Activated B cell treated with CpG ODN at 0.5 μM for 24 hours (primary cell): ENCODE measurements around the gene COA1. TPM values are rescaled to one million over a fixed set of nuclear protein-coding genes. Genes with fewer than 3 reads are reported as not detected.

Experiments used
- ATAC-seq: fragments of 200-7000 bp; cut with Tn5 transposase; one replicate; pipeline ENCODE4 v1.10.0; 2021; ENCODE audit warnings: low read depth, mild to moderate bottlenecking, moderate library complexity
- CTCF ChIA-PET: fragments of 350-600 bp; sonication (Branson Sonifier 250); formaldehyde crosslinking; loops from one replicate; lab custom pipeline; 2021; ENCODE audit warnings: antibody characterized with exemption; lab: Charles Lee
- POLR2A ChIA-PET: fragments of 350-600 bp; sonication (Branson Sonifier 250); formaldehyde crosslinking; loops from one replicate; lab custom pipeline; 2021; ENCODE audit warnings: antibody characterized with exemption; lab: Charles Lee
- DNase-seq: peaks from one replicate; pipeline ENCODE4 v3.0.0; 2022
- H3K27ac Mint-ChIP-seq: one replicate; pipeline ENCODE4 v1.8.0; 2020; ENCODE audit warnings: mixed read lengths
- H3K27me3 Mint-ChIP-seq: one replicate; pipeline ENCODE4 v1.8.0; 2021; ENCODE audit warnings: mixed read lengths
- H3K36me3 Mint-ChIP-seq: one replicate; pipeline ENCODE4 v1.8.0; 2021; ENCODE audit warnings: low read depth, mixed read lengths
- H3K4me1 Mint-ChIP-seq: one replicate; pipeline ENCODE4 v1.8.0; 2021; ENCODE audit warnings: mixed read lengths
- H3K4me3 Mint-ChIP-seq: one replicate; pipeline ENCODE4 v1.8.0; 2020; ENCODE audit warnings: mild to moderate bottlenecking, mixed read lengths
- H3K9me3 Mint-ChIP-seq: one replicate; pipeline ENCODE4 v1.8.0; 2020; ENCODE audit warnings: mixed read lengths
- intact Hi-C: fragments of 100-400 bp; cut with micrococcal nuclease; formaldehyde crosslinking; loops from one replicate; pipeline ENCODE4 v1.15.1; 2024
- total RNA-seq: library from RNA; stranded (reverse); gene quantifications from 2 replicates; pipeline ENCODE4 v1.2.3, GENCODE V29; 2022
- TF ChIP-seq, protein P1 (sequence below): fragments of 200-600 bp; IDR thresholded peaks from one replicate; pipeline ENCODE4 v1.8.0; 2022; ENCODE audit warnings: antibody characterized with exemption, mild to moderate bottlenecking

COA1 gene
- total RNA-seq, 1 donor from 2014 or later = 56.9 TPM

DNA sequence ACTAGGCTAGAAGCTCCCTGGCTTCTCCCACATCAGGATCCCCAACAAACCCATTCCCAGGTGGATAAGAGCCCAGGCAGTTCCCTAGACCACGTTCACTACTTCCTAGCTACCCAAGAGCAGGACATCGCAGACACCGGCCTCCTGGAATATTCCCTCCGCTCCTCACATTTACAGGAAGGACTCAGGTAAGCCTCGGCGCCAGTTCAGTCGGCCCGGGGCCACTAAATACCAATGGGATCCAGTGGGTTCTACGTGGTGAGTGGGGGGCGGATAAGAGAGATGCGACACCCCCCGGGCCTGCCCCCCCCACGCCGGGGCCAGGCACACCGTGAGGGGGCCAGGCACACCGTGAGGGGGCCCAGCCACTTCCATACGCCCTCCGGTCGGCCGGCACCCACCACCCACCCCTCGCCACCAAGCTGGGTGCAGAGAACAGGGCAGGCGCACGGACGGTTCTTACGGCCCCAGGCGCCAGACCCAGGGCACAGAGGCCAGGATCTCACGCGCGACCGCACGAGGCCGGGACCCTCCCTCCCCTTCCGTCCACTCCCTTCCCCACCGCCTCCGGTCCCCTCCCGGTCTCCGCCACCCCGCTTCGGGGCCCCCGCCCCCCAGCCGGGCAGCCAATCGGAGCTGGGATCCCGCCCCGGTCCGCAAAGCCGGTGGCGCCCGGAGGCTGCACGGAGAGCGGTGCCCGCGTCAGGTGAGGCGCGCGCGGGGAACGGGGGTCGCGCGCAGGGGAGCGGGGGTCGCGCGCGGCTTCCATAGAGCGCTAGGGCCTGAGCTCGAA lies 28.9 kb upstream of the COA1 start, which contains the start of gene BLVRA:
TSS of gene BLVRA (plus strand) at position 652 of the 793 bp plus-strand sequence. CDS start 12,479 bp downstream, outside the sequence.
- DNase-seq (peak; percentile 61), ATAC-seq (peak; percentile 83)
- POLR2A ChIA-PET = interaction anchor here (0.6 to 2.2 kb wide), 6 partner anchors 24 to 826 kb away, joined by 3 to 8 read pairs (median 4); partner anchors contain the start of genes COA1, MRPL32, PSMA2 and STK17A
- no peaks in the 10 kb centered on the region for H3K36me3 Mint-ChIP-seq
- H3K4me1 Mint-ChIP-seq = peaks cover 12% of the 10 kb centered on the region
- TF ChIP-seq, protein P1, sequence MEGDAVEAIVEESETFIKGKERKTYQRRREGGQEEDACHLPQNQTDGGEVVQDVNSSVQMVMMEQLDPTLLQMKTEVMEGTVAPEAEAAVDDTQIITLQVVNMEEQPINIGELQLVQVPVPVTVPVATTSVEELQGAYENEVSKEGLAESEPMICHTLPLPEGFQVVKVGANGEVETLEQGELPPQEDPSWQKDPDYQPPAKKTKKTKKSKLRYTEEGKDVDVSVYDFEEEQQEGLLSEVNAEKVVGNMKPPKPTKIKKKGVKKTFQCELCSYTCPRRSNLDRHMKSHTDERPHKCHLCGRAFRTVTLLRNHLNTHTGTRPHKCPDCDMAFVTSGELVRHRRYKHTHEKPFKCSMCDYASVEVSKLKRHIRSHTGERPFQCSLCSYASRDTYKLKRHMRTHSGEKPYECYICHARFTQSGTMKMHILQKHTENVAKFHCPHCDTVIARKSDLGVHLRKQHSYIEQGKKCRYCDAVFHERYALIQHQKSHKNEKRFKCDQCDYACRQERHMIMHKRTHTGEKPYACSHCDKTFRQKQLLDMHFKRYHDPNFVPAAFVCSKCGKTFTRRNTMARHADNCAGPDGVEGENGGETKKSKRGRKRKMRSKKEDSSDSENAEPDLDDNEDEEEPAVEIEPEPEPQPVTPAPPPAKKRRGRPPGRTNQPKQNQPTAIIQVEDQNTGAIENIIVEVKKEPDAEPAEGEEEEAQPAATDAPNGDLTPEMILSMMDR = no peak
- H3K4me3 Mint-ChIP-seq = peak within 1 kb of the TSS; percentile 86
- H3K9me3 Mint-ChIP-seq = no peaks in the 10 kb centered on the region
- intact Hi-C loops = loop anchor here (2.0 kb wide), 1 partner anchor 29 kb away; the partner anchor contains the start of gene COA1
- CTCF ChIA-PET = interaction anchor here (1.2 kb wide), 1 partner anchor 76 kb away, joined by 3 read pairs; no protein-coding TSS in a partner anchor
- H3K27ac Mint-ChIP-seq = peak within 1 kb of the TSS; percentile 37
- H3K27me3 Mint-ChIP-seq = no peaks in the 10 kb centered on the region

DNA sequence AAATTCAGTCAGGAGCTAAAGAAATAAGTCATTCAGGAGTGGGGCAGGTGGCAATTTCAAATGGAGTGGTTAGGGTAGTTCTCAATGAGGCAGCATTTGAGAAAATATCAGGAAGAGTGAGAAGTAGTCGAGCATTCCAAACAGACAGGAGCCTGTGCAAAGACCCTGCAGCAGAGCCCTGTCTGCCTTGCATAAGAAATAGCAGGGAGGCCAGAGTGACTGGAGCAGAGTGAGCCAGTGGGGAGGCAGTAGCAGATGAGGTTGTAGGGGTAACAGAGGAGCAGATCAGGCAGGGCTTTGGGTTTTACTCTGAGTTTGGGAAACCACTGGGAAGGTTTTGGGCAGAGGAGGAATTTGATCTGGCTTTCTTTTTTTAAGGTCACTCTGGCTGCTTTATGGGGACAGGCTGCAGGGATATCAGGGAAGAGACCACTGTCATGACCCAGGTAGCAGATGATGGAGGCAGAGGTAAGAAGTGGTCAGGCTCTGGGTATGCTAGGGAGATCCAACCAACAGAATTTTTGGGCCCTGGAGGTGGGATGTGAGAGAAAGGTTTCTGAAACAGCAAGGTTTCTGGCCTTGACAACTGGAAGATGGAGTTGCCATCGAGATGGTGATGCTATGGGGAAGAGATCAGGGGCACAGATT lies 27.9 kb upstream of the COA1 start:
- H3K27ac Mint-ChIP-seq = no peak overlapping the region
- ChIA-PET POLR2A (interaction anchor here (1.7 kb wide), 1 partner anchor 174 kb away, joined by 5 read pairs; the partner anchor contains the start of gene STK17A), CTCF (no interaction called here)
- no peaks in the 10 kb centered on the region for H3K36me3 Mint-ChIP-seq
- peak overlapping the region; percentile 80 for H3K4me3 Mint-ChIP-seq
- intact Hi-C loops = no loop called here
- ATAC-seq = no peak
- no peaks in the 10 kb centered on the region for H3K9me3 Mint-ChIP-seq
- DNase-seq = no peak
- TF ChIP-seq, protein P1 = no peak
- no peaks in the 10 kb centered on the region for H3K27me3 Mint-ChIP-seq
- peaks cover 11% of the 10 kb centered on the region for H3K4me1 Mint-ChIP-seq

DNA sequence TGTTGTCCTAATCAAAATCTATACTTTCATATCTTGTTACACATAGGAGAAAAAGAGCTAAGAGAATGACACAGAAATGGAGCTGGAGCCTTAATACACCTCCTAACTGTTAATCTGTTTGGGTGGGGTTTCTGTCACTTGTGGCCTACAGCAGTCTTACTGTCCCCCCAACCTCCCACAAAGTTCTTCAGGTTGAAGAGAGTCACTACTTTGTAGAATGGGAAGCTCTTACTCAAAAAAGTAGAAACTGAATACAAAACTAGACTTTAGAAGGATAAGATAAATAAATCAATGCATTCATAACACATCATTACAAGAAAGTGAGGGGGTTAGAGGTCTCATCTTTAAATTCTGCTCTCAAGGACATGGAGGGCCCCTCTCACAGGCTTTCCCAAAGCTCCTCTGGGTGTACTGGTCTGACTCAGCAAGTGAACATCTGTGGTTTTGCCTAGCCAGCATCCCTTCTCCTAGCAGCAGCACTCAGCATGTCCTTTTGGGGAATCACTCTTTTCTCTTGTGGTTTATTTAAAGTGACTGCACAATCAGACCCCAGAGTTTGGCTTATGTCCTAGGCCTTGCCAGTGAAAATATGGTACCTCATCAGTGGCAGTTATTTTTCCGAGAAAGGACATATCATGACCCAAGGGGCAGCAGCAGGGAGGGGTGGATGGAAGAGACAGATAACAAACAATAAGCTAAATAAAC lies 27.2 kb upstream of the COA1 start:
- H3K27ac Mint-ChIP-seq = no peak overlapping the region

DNA sequence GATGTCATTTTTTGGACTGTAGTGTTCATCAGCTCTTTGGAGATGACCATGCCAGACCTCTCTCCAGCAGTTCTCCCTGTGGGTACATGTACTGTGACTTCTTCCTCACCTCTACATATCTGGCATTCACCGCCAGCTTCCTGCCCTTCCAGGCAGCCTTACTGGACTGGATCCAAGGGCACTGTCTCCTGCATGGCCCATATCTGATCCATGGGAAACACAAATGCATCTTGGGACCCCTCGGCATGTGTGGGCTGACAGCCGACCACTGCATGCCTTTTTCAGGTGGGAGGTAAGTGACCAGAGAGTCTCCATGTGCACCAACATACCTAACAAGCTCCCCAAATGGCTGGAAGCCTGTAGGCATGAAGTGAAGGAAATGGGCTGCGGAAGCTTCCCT lies 25.3 kb upstream of the COA1 start:
- intact Hi-C loops = no loop called here
- TF ChIP-seq, protein P1 = no peak
- ATAC-seq = no peak
- ChIA-PET CTCF (interaction anchor here (0.6 kb wide), 1 partner anchor 172 kb away, joined by 3 read pairs; the partner anchor contains the start of gene STK17A), POLR2A (no interaction called here)
- DNase-seq = no peak
- Mint-ChIP-seq H3K4me3 (no peak overlapping the region), H3K27ac (no peak overlapping the region), H3K9me3 (no peaks in the 10 kb centered on the region), H3K36me3 (no peaks in the 10 kb centered on the region), H3K27me3 (no peaks in the 10 kb centered on the region), H3K4me1 (peaks cover 10% of the 10 kb centered on the region)

More for the DNA sequence above, 27.2 kb upstream of the COA1 start:
- intact Hi-C loops = no loop called here
- CTCF ChIA-PET = interaction anchor here (0.7 kb wide), 1 partner anchor 72 kb away, joined by 3 read pairs; no protein-coding TSS in a partner anchor
- ATAC-seq = no peak
- no peaks in the 10 kb centered on the region for H3K27me3 Mint-ChIP-seq
- peak overlapping the region; percentile 80 for H3K4me3 Mint-ChIP-seq
- H3K36me3 Mint-ChIP-seq = no peaks in the 10 kb centered on the region
- POLR2A ChIA-PET = no interaction called here
- peaks cover 10% of the 10 kb centered on the region for H3K4me1 Mint-ChIP-seq
- no peak for DNase-seq
- H3K9me3 Mint-ChIP-seq = no peaks in the 10 kb centered on the region
- TF ChIP-seq, protein P1 = no peak
